ENCODE results near the gene GAS2L2.

DNA sequence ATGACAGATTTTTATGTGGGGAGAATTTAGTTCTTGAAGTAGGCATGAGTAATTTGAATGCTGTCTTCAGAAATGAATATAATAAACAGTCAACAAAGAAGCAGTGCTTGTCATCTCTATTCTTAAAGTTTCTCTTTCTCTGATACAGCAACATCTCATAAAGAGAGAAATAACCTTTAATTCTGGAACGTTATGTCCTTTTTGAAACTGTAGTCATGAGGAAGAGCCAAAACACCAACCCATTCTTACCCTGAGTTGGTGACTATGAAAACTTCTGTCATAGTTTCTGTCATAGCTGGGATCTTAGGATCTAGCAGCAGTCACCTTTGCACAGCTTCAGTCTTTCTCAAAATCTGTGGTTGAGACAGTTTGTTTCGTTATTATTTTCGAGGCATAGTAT is 36.9 kb downstream of the GAS2L2 start:
- TF ChIP-seq, protein P1, sequence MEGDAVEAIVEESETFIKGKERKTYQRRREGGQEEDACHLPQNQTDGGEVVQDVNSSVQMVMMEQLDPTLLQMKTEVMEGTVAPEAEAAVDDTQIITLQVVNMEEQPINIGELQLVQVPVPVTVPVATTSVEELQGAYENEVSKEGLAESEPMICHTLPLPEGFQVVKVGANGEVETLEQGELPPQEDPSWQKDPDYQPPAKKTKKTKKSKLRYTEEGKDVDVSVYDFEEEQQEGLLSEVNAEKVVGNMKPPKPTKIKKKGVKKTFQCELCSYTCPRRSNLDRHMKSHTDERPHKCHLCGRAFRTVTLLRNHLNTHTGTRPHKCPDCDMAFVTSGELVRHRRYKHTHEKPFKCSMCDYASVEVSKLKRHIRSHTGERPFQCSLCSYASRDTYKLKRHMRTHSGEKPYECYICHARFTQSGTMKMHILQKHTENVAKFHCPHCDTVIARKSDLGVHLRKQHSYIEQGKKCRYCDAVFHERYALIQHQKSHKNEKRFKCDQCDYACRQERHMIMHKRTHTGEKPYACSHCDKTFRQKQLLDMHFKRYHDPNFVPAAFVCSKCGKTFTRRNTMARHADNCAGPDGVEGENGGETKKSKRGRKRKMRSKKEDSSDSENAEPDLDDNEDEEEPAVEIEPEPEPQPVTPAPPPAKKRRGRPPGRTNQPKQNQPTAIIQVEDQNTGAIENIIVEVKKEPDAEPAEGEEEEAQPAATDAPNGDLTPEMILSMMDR (IDR thresholded peaks at IDR 0.05): no peak
- TF ChIP-seq POLR2A (IDR thresholded peaks at IDR 0.05): no peak

All from vagina (tissue), 2 donors.